IMR-90 (cell line): ENCODE data around the gene CYP4F3. TPM values are rescaled to one million over a fixed set of nuclear protein-coding genes. Genes with fewer than 3 reads are reported as not detected.

ENCODE experiments used
- ATAC-seq: fragments of 200-7000 bp; cut with Tn5 transposase; 2 replicates; pipeline ENCODE4 v1.9.1; 2020; ENCODE audit warnings: low read depth, mild to moderate bottlenecking, moderate library complexity
- BruUV-seq: library from RNA; stranded (reverse); fragments of 400-500 nt; replicated peaks from 2 replicates; lab custom pipeline; 2021; lab: Mats Ljungman, UMichigan
- CTCF ChIA-PET: fragments of 300-600 bp; formaldehyde crosslinking; extraction: SDS; loops from one replicate; lab custom pipeline; 2021; ENCODE audit warnings: antibody characterized with exemption; lab: Yijun Ruan, JAX
- POLR2A ChIA-PET: fragments of 300-600 bp; sonication (Branson Sonifier 250); formaldehyde crosslinking; loops from one replicate; lab custom pipeline; 2022; ENCODE audit warnings: antibody characterized with exemption; ENCODE audit not compliant: unreplicated experiment; lab: Charles Lee
- DNase-seq: peaks from one replicate; pipeline ENCODE4 v3.0.0; 2013
- H2AFZ ChIP-seq: replicated peaks from 2 replicates; pipeline ENCODE3; 2013; ENCODE audit warnings: low read length, mild to moderate bottlenecking; ENCODE audit not compliant: poor library complexity
- H2AK5ac ChIP-seq: 2 replicates; pipeline ENCODE4 v1.6.1; 2013; ENCODE audit warnings: low read depth, low read length, inconsistent platforms
- H2AK9ac ChIP-seq: replicated peaks from 2 replicates; pipeline ENCODE3; 2013; ENCODE audit warnings: mild to moderate bottlenecking, low read depth, low read length, moderate library complexity; ENCODE audit not compliant: poor library complexity
- H2BK120ac ChIP-seq: 2 replicates; pipeline ENCODE4 v1.6.1; 2013; ENCODE audit warnings: low read depth, low read length, inconsistent platforms
- H2BK15ac ChIP-seq: 3 replicates; pipeline ENCODE4 v1.6.1; 2013; ENCODE audit warnings: low read depth, low read length, inconsistent platforms
- H2BK20ac ChIP-seq: 2 replicates; pipeline ENCODE4 v1.6.1; 2013; ENCODE audit warnings: low read depth, mild to moderate bottlenecking, inconsistent platforms, low read length, moderate library complexity
- H2BK5ac ChIP-seq: 2 replicates; pipeline ENCODE4 v1.6.1; 2013; ENCODE audit warnings: mild to moderate bottlenecking, low read depth, low read length, inconsistent platforms; ENCODE audit not compliant: poor library complexity, severe bottlenecking
- H3K14ac ChIP-seq: replicated peaks from 2 replicates; pipeline ENCODE4 v1.6.1; 2013; ENCODE audit warnings: low read depth, low read length, inconsistent platforms
- H3K18ac ChIP-seq: 2 replicates; pipeline ENCODE4 v1.6.1; 2013; ENCODE audit warnings: low read depth, low read length, control low read depth
- H3K23ac ChIP-seq: 2 replicates; pipeline ENCODE4 v1.6.1; 2013; ENCODE audit warnings: low read depth, low read length, inconsistent platforms
- H3K27ac ChIP-seq: 2 replicates; pipeline ENCODE4 v1.5.1; 2013; ENCODE audit warnings: mild to moderate bottlenecking, control low read depth, low read length; ENCODE audit not compliant: insufficient read depth
- H3K27me3 ChIP-seq: 2 replicates; pipeline ENCODE4 v1.6.1; 2013; ENCODE audit warnings: low read length; ENCODE audit not compliant: control insufficient read depth, insufficient read depth
- H3K36me3 ChIP-seq: 2 replicates; pipeline ENCODE4 v1.6.1; 2013; ENCODE audit warnings: low read length, mixed read lengths; ENCODE audit not compliant: control insufficient read depth, insufficient read depth
- H3K4ac ChIP-seq: 2 replicates; pipeline ENCODE4 v1.6.1; 2013; ENCODE audit warnings: low read depth, low read length, inconsistent platforms
- H3K4me1 ChIP-seq: 2 replicates; pipeline ENCODE4 v1.6.1; 2013; ENCODE audit warnings: low read length, mixed read lengths; ENCODE audit not compliant: control insufficient read depth, insufficient read depth
- H3K4me2 ChIP-seq: 2 replicates; pipeline ENCODE4 v1.6.1; 2013; ENCODE audit warnings: low read depth, mild to moderate bottlenecking, control low read depth, low read length, moderate library complexity
- H3K4me3 ChIP-seq: 2 replicates; pipeline ENCODE4 v1.5.1; 2013; ENCODE audit warnings: low read depth, mild to moderate bottlenecking, control low read depth, low read length, moderate library complexity; ENCODE audit not compliant: insufficient read depth
- H3K56ac ChIP-seq: 2 replicates; pipeline ENCODE4 v1.6.1; 2013; ENCODE audit warnings: low read length, inconsistent platforms; ENCODE audit not compliant: insufficient read depth; ENCODE audit errors: extremely low read depth
- H3K79me1 ChIP-seq, 2 experiments: 2 replicates each; pipeline ENCODE4 v1.6.1; 2013; ENCODE audit warnings: low read length in 2 of 2, inconsistent platforms in 1 of 2, low read depth in 1 of 2
- H3K9ac ChIP-seq: 2 replicates; pipeline ENCODE4 v1.6.1; 2013; ENCODE audit warnings: low read depth, low read length, control low read depth
- H3K9me1 ChIP-seq: 2 replicates; pipeline ENCODE4 v1.6.1; 2013; ENCODE audit warnings: low read length, inconsistent platforms; ENCODE audit not compliant: insufficient read depth
- H3K9me3 ChIP-seq: 2 replicates; pipeline ENCODE4 v1.6.1; 2013; ENCODE audit warnings: low read length; ENCODE audit not compliant: control insufficient read depth, insufficient read depth
- H4K20me1 ChIP-seq: 2 replicates; pipeline ENCODE4 v1.6.1; 2013; ENCODE audit warnings: low read length, inconsistent platforms; ENCODE audit not compliant: insufficient read depth
- H4K5ac ChIP-seq: 2 replicates; pipeline ENCODE4 v1.6.1; 2013; ENCODE audit warnings: mild to moderate bottlenecking, low read depth, low read length, control low read depth
- H4K8ac ChIP-seq, 2 experiments: 2 replicates each; pipeline ENCODE4 v1.6.1; 2013; ENCODE audit warnings: low read depth in 2 of 2, low read length in 2 of 2, control low read depth in 1 of 2, inconsistent platforms in 1 of 2
- H4K91ac ChIP-seq: 2 replicates; pipeline ENCODE4 v1.6.1; 2013; ENCODE audit warnings: low read depth, low read length, inconsistent platforms; ENCODE audit not compliant: insufficient read depth
- BHLHE40 ChIP-seq: fragments of 150-350 bp; IDR thresholded peaks from 2 replicates; pipeline ENCODE4 v1.6.1; 2016; ENCODE audit warnings: mild to moderate bottlenecking, low read depth, low read length
- CTCF ChIP-seq: conservative IDR thresholded peaks from 2 replicates; pipeline ENCODE4 v1.5.1; 2012; ENCODE audit warnings: mild to moderate bottlenecking, low read depth, low read length, improper control_type of control experiment
- ELK1 ChIP-seq: fragments of 150-350 bp; IDR thresholded peaks from 2 replicates; pipeline ENCODE4 v1.6.1; 2016; ENCODE audit warnings: low read depth, mild to moderate bottlenecking, low read length, moderate library complexity, borderline replicate concordance
- MAFK ChIP-seq: IDR thresholded peaks from 2 replicates; pipeline ENCODE4 v1.6.1; 2012; ENCODE audit warnings: low read depth, low read length, improper control_type of control experiment
- MAZ ChIP-seq: IDR thresholded peaks from 2 replicates; pipeline ENCODE4 v1.6.1; 2012; ENCODE audit warnings: low read depth, mild to moderate bottlenecking, low read length, improper control_type of control experiment, moderate library complexity, borderline replicate concordance
- NFE2L2 ChIP-seq: fragments of 150-350 bp; IDR thresholded peaks from 2 replicates; pipeline ENCODE4 v1.6.1; 2016; ENCODE audit warnings: low read depth, mild to moderate bottlenecking, low read length
- POLR2A ChIP-seq: IDR thresholded peaks from 2 replicates; pipeline ENCODE4 v1.6.1; 2012; ENCODE audit warnings: mild to moderate bottlenecking, low read depth, low read length
- RAD21 ChIP-seq: IDR thresholded peaks from 2 replicates; pipeline ENCODE4 v1.6.1; 2012; ENCODE audit warnings: low read length, improper control_type of control experiment
- RFX5 ChIP-seq: IDR thresholded peaks from 2 replicates; pipeline ENCODE4 v1.8.0; 2012; ENCODE audit warnings: low read depth, mild to moderate bottlenecking, low read length, moderate library complexity
- SMC3 ChIP-seq: fragments of 150-350 bp; IDR thresholded peaks from 2 replicates; pipeline ENCODE4 v1.6.1; 2016; ENCODE audit warnings: low read depth, mild to moderate bottlenecking, antibody characterized with exemption, low read length, moderate library complexity
- USF2 ChIP-seq: fragments of 150-350 bp; IDR thresholded peaks from 2 replicates; pipeline ENCODE4 v1.6.1; 2017; ENCODE audit warnings: mild to moderate bottlenecking, antibody characterized with exemption, low read length, low read depth
- WGBS, 2 experiments: methylation state at CpG; one replicate each; pipeline versions ENCODE4 v1.1.5 to v1.1.7; 2013; ENCODE audit warnings: missing lambda C conversion rate in 2 of 2; ENCODE audit not compliant: insufficient read length in 1 of 2; ENCODE audit errors: extremely low coverage in 2 of 2; 5-methylcytosine and 5-hydroxymethylcytosine counted together
- dilution Hi-C: fragments of 300-500 bp; cut with HindIII; formaldehyde crosslinking; loops from one replicate; pipeline ENCODE4 v1.14.3; 2018; ENCODE audit warnings: low sequenced_read_pairs; ENCODE audit not compliant: unreplicated experiment
- in situ Hi-C: fragments of 300-500 bp; cut with MboI; formaldehyde crosslinking; loops from 3 replicates; pipeline ENCODE4 v1.14.3; 2019; ENCODE audit warnings: low sequenced_read_pairs, inconsistent platforms, mixed read lengths
- intact Hi-C: fragments of 100-400 bp; cut with micrococcal nuclease; formaldehyde crosslinking; loops from 2 replicates; pipeline ENCODE4 v1.10.0; 2022
- polyA plus RNA-seq, 3 experiments: library from polyadenylated mRNA; depleted of rRNA; stranded (reverse); fragments of >200 nt; gene quantifications; 2 replicates each; pipeline ENCODE4 v1.2.3, GENCODE V29; 2012; ENCODE audit warnings: low replicate concordance in 1 of 3
- total RNA-seq: library from RNA; depleted of rRNA; stranded (reverse); fragments of >200 nt; gene quantifications from 2 replicates; pipeline ENCODE4 v1.2.3, GENCODE V29; 2012

The CYP4F3 gene
- total and polyA plus RNA-seq, 2 of the 4 experiments (the other 2 are of a cell fraction), result not detected

- WGBS, 2 experiments, result no CpG with 5 or more reads among the region's 3 CpGs
- Histone ChIP-seq H3K18ac (no peak overlapping the region), H3K9ac (no peak overlapping the region), H3K23ac (no peak overlapping the region), H4K8ac (no peak overlapping the region), H3K36me3 (no peaks in the 10 kb centered on the region), H3K4me2 (no peak overlapping the region), H3K79me1 (no peaks in the 10 kb centered on the region), H3K27ac (no peak overlapping the region), H2BK5ac (no peak overlapping the region), H2BK120ac (no peak overlapping the region), H4K5ac (no peak overlapping the region), H3K14ac (no peak overlapping the region), H2AK5ac (no peak overlapping the region), H3K27me3 (no peaks in the 10 kb centered on the region), H4K91ac (no peak overlapping the region), H3K4me3 (no peak overlapping the region), H3K4me1 (no peaks in the 10 kb centered on the region), H3K9me3 (peaks cover 37% of the 10 kb centered on the region), H2AK9ac (no peak overlapping the region), H4K20me1 (no peaks in the 10 kb centered on the region), H2BK20ac (no peak overlapping the region), H3K9me1 (no peaks in the 10 kb centered on the region), H3K56ac (no peak overlapping the region), H3K4ac (no peak overlapping the region), H2AFZ (no peak overlapping the region), H2BK15ac (no peak overlapping the region)
- in situ Hi-C loops, result loop anchor here (25.0 kb wide), 2 partner anchors 543 to 768 kb away; partner anchors contain the start of genes AP1M1 and FAM32A
- DNase-seq (no peak), ATAC-seq (no peak)
- no peak for TF ChIP-seq USF2
- TF ChIP-seq ELK1, result no peak
- no peak for TF ChIP-seq MAZ
- no peak for TF ChIP-seq POLR2A
- TF ChIP-seq NFE2L2, result no peak
- no peak for TF ChIP-seq RFX5
- no peak for TF ChIP-seq BHLHE40
- TF ChIP-seq RAD21, result no peak
- TF ChIP-seq SMC3, result no peak
- TF ChIP-seq MAFK, result no peak
- no peak for TF ChIP-seq CTCF
- BruUV-seq, result no TSS peak
- dilution Hi-C loops, result no loop called here
- intact Hi-C loops, result no loop called here
- POLR2A ChIA-PET, result no interaction called here
- CTCF ChIA-PET, result no interaction called here
These were observed 3.5 kb downstream of the CYP4F3 start for GRCh38 chr19:15644066-15644741.
